HG03378 (cell line): Measurements from ENCODE around the gene FAT1.

Experiments
- ATAC-seq: cut with Tn5 transposase; IDR thresholded peaks from one replicate; pipeline ENCODE4 v1.9.1; 2021; ENCODE audit warnings: mild to moderate bottlenecking, moderate library complexity; ENCODE audit not compliant: unreplicated experiment

FAT1 gene

DNA sequence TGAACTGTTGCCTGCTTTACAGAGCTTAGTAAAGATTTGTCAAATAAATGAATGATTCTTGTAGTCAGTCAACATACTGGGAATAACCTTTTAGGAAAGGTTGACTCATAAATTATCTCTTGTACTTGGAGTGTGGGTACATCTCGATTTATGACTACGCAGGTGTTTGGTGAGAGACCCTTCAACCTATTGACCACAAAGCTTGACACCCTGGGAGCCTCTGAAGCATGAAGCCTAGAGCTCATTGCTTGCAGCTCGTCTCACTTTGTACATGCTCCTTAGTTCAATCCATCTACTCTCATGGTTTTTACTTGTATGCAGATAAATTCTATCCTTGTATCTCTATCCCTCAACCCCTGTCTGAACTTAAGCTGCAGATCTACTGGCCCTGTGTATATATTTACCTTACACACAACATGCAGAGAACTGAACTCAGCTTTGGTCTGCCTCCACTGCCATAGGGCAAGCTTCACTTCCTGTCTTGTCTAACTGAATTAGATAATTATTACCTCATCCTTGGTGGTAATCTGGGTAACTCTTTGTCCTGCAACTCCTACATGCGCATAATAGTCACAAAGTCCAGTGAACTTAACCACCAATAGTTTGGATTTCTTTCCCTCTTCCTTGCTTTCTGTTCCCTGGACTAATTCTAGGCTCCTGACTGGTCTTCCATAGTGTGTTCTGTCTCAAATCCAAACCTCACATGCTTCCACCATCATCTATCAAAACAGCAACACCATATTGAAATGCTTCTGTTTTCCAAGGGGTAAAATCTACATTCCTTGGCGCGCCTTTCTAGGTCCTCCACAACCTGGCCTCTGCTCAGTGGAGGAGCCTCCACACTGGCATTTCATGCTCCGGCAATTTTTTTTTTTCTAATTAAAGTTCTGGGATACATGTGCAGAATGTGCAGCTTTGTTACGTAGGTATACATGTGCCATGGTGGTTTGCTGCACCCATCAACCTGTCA is 32.2 kb upstream of the FAT1 start:
- no peak for ATAC-seq

DNA sequence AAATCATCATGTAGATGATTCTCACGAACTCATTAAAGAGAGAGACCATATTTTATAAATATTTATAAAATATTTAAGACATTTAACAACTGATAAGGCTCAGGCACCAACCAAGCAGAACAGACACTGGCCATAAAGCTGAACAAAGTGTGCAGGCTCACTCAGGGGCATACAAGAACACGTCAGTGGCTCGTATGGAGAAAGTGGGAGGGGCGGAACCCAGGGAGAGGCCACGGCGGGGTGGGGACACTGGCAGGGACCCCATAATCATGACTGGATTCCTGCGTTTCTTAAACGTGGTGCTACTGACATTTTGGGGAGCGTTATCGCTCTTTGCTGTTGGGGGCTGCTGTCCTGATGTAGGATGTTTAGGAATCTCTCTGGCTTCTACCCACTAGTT is 31.3 kb upstream of the FAT1 start:
- ATAC-seq = no peak

DNA sequence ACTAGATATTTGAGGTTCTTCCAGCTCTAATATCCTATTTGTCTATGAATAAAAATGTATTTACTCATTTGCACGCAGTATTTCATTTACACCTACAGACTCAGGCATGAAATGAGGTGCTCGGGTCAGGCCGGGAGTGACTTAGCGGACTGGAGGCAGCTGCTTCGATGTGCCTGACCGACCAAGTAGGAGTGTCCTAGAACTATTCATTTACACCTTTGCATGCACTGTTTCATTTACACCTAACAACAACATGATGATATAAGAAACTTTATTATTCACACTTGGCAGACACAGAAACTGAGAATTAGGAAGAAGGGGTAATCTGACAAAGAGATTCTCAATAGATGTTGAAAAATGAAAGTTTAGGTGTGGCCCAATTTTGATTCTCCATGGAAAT is 28.7 kb upstream of the FAT1 start:
- ATAC-seq = no peak

DNA sequence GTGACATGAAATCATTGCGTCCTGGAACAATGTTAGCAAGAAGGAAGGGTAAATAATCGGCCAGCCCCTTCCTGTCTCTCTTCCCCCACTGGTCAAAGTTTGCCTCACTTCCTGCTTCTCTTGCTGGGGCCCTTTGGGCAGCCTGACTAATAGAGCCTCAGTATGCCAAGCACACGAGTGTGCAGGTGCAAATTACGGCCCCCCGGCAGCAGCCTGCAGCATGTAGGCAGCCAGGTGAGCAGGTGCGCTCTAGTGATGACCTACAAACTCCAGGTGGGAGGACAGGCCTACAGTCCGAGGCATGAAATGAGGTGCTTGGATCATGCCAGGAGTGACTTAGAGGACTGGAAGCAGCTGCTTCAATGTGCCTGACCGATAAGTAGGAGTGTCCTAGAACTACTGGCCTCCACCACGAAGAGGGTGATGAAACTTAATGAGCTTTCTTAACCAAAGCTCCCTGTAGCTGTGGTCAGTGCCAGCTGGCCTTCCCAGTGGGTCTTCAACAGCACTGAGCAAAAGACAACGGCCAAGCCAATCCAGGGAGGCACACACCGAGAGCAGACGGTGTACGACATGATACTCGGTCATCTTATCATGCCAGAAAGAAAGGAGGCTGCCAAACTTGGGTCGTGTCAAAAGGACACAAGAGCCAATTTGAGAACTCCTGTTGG is 26.1 kb upstream of the FAT1 start:
- no peak for ATAC-seq

DNA sequence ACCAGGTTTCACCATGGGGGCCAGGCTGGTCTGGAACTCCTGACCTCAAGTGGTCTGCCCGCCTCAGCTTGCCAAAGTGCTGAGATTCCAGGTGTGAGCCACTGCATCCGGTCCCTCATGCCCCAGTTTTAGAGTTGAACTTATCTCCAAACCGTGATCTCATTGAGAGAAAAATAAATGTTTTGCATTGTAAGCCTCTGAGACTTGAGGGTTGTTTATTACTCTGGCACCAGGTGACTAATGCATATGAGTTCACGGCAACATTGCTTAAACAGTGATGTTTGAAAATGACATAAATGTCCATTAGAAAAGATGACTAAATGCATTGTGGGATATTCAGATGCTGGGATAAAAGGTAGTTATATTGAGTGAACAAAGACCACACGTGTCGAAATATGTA is 22.9 kb upstream of the FAT1 start:
- no peak for ATAC-seq

GRCh38 chr4:186743261-186743660 is 19.6 kb upstream of the FAT1 start:
- ATAC-seq = no peak

- no peak for ATAC-seq
Measured at GRCh38 chr4:186740822-186741221, 17.2 kb upstream of the FAT1 start.

DNA sequence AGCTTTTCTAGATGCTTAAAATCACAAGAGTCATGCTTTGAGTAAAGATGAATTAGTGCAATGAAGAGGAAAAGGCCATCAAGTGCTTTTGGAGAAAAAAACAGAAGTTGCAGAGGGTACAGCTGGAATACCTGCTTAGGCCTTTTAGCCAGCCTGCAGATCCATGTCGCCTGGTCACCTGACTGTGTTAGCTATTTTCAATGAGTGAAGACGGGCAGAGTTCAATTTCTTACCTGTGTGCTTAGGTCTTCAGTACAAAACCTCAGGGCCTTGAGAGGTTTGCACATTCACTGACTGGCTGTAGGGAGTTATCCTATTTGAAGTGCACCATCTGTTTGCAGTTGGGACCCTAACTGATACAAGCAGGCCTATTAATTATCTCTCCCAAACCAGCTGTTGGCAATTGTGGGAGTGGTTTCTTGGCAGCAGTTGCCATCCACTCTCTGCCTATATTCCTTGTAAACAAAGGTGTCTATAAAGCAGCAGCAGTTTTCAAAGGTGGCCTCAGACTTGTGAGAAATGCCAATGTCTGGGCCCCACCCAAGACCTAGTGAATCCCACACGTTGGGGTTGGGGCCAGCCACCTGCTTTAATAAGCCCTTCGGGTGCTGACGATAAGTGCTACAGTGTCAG is 16.3 kb upstream of the FAT1 start:
- ATAC-seq = no peak

GRCh38 chr4:186739317-186739716 is 15.7 kb upstream of the FAT1 start:
- no peak for ATAC-seq

DNA sequence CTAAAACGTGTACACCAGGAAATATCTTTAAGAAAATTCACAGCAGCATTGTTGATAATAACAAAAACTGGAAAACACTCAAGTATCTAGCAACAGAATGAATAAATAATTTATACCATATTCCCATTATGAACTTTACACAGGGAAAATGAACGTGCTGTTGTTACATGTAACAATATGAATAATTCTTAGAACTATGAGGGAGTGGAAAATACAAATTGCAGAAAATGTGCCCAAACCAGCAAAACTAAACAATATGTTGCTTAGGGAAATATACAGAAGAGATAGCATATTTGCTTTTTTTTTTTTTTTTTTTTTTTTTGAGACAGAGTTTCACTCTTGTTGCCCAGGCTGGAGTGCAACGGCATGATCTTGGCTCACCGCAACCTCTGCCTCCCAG is 14.8 kb upstream of the FAT1 start:
- ATAC-seq = no peak

- no peak for ATAC-seq
Measured at GRCh38 chr4:186737427-186737826, 13.8 kb upstream of the FAT1 start.

GRCh38 chr4:186736466-186736865 is 12.8 kb upstream of the FAT1 start:
- no peak for ATAC-seq

DNA sequence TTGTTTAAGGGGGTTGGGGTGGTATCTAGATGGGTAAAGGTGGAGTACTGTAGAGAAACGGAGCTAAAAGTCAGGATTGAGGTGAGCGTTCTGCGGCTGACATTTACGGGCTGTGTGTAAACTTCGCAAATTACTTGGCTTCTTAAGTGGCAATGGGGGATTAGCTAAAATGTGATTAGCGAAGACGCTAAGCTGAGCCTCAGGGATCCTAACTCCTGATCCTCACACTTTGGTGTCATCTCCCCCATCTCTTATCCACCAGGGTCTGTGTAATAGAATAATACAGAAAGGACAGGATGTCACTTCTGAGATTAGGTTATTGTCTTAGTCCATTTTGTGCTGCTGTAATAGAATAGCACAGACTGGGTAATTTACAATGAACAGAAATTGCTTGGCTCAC is 10.6 kb upstream of the FAT1 start:
- ATAC-seq = no peak

DNA sequence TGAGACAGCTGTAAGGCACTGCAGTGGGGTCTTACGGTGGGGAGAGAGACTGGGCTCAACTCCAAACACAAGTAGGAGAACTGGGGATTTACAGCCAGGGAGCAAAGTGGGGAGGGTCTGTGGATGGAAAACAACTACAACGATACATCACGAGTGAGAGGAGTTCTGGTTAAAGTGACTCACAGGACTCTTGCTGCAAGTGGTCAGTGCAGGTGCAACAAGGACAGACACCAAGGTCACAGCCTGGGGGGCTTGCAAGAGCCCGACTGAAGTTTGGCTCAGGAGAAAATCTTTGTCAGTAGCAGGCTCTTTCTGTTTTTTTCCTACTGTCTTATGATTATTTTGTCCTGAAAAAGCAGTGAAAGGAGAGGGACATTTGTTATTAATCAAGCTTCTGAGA is 10.1 kb upstream of the FAT1 start:
- no peak for ATAC-seq

DNA sequence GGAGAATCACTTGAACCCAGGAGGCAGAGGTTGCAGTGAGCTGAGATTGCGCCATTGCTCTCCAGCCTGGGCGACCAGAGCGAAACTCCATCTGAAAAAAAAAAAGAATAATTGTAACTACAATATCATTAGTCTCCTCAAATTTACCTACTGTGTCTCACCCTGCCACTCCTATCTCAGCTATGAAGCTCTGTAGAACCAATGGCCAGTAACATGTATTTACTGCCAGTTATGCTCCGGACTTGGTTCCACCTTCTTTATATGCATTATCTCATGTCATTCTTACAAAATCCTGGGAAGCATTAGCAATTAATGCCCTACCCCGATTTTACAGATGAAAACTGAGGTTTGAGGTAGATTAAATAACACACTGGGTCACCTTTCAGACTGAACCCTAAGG is 7.0 kb upstream of the FAT1 start:
- ATAC-seq = no peak

- ATAC-seq = no peak
Measured at GRCh38 chr4:186729856-186730255, 6.2 kb upstream of the FAT1 start.

GRCh38 chr4:186728631-186729271 is 5.1 kb upstream of the FAT1 start:
- no peak for ATAC-seq

GRCh38 chr4:186727977-186728519 is 4.4 kb upstream of the FAT1 start:
- no peak for ATAC-seq

DNA sequence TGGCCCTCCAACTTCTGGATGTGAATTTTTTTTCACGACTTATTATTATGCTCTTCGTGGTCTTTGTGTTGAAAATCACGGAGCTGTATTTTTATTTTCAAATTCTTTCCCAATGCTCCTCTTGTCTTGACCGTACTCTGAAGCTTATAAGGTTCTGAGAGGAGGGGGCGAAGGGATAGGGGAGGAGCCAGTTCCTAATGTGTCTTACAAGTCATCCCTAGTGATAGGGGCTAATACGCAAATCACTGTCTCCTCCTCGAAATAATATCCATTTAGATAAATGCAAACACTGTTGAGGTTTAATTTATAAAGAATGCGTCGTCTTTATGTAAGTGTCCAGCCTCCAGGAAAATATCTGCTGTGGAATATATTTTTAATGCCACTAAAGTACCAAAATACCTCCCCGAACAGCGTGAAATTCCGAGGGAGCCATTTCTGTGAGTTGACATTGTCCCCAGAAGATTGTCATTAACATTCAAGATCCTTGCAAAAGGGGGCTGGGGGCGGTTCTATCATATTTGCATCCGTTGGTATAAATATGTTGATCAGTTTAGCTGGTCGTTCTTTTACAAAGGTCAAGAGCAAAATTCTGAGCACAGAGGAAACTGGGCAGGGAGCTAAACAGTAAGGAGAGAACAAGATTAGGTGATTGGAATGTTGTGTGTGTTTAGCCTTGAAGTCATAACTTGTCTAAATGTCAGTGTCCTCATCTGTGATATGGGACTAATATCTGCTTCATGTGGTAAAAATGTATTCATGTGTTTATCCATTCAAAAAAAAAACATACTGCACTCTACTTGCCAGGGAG is 3.7 kb upstream of the FAT1 start:
- ATAC-seq = no peak
